Stimulated activated CD4-positive, alpha-beta T cell treated with anti-CD3 and anti-CD28 coated beads, Interleukin-15, amount 100 ng/mL, for 1 hour (primary cell): ENCODE data around the gene IL22RA1.
A peak's percentile ranks its signal among the peaks of the same experiment; 100 is the strongest.

Experiments
- DNase-seq, 2 donors: peaks; one replicate each; pipeline ENCODE4 v3.0.0-alpha.2; 2020; ENCODE audit warnings: low read depth in 1 of 2, low spot score in 1 of 2

The IL22RA1 gene

GRCh38 chr1:24142546-24143534 is at the start of gene IL22RA1:
Gene IL22RA1, minus strand, starts transcription at chr1:24143140. Its CDS starts 58 bp downstream, at chr1:24143082.
- no peak for DNase-seq

GRCh38 chr1:24191860-24192259 is 48.9 kb upstream of the IL22RA1 start:
- DNase-seq = no peak

GRCh38 chr1:24190983-24191461 is 48.1 kb upstream of the IL22RA1 start:
- no peak for DNase-seq

GRCh38 chr1:24189528-24189927 is 46.6 kb upstream of the IL22RA1 start:
- DNase-seq = no peak

GRCh38 chr1:24186993-24187790 is 44.3 kb upstream of the IL22RA1 start, which contains the start of gene IFNLR1:
Gene IFNLR1, minus strand, starts transcription at chr1:24187289. Its CDS starts 41 bp downstream, at chr1:24187248.
- DNase-seq = peak; percentile 27 to 73

GRCh38 chr1:24186711-24186992 is 43.7 kb upstream of the IL22RA1 start:
- no peak for DNase-seq

GRCh38 chr1:24186031-24186710 is 43.2 kb upstream of the IL22RA1 start:
- no peak for DNase-seq

DNA sequence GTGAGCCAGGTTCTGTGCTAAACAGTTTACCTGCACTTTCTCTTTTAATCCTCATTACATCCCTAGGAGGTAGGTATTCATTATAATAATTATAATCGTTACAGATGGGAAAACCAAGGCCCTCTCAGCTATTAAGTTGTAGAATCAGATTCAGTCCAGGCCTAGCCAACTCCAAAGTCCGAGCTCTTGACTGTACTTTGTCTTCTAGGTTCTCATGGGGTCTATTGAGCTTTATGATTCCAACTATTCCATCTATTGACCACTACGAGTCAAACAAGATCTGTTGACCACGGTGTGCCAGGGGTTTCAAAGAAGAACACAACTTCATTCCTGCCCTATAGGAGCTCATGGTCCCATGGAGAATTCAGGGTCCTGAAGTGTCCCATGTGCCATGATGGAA is 42.1 kb upstream of the IL22RA1 start:
- no peak for DNase-seq

GRCh38 chr1:24182061-24182460 is 39.1 kb upstream of the IL22RA1 start:
- DNase-seq = no peak

- no peak for DNase-seq
These were observed 38.7 kb upstream of the IL22RA1 start for GRCh38 chr1:24181619-24182018.

DNA sequence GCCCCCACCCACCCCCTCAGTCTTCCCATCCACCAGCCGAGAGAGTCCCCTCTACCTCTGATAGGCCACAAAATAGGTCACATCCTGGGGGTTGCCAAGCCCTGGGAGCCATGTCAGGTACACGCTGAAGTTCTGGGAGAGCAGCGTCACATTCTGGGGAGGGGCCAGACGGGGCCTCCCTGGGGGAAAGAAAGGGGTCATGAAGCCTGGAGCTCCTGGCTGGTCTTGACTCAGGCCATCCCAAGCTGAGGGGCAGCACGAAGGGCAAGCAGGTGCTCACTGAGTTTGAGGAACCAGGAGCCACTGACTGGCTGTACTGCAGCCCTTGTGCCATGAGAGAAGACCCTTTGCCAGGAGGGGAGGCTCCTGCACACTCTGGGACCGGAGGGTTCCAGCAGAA is 37.7 kb upstream of the IL22RA1 start:
- no peak for DNase-seq

DNA sequence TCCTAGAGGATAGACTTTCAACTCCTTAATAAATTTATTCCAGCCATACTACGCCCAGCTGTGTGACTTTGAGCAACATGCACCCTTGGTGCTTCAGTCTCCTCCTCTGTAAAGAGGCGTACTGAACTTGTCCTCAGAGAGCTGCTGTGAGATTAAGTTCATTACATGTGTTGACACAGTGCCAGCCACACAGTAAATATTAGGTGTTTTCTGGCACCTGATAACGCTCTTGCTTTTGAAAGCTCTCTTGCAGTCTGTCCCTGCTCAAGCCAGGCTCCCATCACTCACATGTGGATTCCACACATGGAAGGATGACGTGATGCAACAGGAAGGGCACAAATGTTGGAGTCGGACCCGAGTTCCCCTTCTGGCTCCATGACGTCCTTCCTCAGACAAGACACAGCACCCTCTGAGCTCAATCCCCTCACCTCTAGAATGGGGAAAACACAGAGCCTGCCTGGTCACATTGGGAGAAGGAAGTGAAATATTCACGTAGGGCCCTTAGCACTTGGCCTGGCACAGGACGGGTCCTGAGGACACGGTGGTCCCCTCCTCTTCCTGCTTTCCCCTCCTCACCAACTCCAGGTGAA is 36.4 kb upstream of the IL22RA1 start:
- DNase-seq = no peak

DNA sequence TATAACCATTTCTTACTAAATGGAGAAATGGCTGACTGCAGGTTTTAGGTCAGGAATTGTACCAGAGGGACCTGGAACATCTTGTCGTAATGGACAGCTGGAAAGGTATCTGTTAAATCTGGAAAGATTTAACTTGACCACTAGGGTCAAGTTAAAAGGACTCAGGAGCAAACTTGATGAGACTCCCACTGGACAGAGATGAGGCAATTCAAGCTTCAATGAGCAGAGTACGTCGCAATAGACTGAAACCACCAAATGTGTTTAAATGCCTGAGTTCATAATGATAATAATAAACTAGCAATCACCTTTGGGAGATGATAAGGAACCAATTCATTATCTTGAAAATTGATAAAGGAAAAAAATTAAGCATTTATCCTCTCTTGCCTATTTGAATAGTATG is 35.5 kb upstream of the IL22RA1 start:
- DNase-seq = no peak

- DNase-seq = no peak
These were observed 34.2 kb upstream of the IL22RA1 start for GRCh38 chr1:24177161-24177560.

GRCh38 chr1:24175033-24175755 is 32.3 kb upstream of the IL22RA1 start:
- no peak for DNase-seq

DNA sequence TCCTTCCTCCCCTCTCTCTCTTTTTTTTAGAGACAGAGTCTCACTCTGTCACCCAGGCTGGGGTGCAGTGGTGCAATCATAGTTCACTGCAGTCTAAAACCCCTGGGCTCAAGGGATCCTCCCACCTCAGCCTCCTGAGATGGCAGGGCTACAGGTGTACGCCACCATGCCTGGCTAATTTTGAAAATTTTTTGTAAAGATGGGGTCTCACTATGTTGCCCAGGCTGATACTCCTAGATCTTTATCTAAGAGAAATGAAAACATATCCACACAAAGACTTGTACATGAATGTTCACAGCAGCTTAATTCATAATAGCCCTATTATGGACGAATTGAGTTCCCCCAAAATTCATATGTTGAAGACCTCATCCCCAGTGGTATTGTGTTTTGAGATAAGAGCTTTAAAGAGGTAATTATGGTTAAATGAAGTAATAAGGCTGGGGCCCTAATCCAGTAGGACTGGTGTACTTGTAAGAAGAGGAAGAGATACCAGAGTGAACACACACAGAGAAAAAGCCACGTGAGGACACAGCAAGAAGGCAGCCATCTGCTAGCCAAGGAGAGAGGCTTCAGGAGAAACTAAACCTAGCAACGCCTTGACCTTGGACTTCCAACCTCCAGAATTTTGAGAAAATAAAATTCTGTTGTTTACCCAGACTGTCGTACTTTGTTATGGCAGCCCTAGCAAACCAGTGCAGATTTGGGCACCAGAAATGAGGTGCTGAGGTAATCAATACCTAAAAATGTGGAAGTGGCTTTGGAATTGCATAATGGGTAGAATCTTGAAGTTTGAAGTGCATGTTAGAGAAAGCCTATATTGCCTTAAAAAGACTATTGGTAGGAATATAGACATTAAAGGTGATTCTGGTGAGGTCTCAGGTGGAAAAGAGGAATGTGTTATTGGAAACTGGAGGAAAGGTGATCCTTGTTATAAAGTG is 31.0 kb upstream of the IL22RA1 start:
- DNase-seq = no peak

DNA sequence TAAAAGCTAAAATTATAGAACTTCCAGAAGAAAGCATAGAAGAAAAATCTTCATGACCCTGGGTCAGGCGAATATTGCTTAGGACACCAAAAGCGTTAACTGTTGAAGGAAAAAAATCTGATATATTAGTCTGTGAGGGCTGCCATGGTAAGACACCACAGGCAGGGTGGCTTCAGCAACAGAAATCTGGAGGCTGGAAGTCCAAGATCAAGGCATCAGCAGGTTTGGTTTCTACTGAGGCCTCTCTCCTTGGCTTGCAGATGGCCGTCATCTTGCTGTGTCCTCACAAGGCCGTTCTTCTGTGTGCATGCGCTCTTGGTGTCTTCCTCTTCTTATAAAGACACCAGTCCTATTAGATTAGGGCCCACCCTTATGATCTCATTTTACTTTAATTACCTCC is 29.7 kb upstream of the IL22RA1 start:
- DNase-seq = no peak

GRCh38 chr1:24169286-24169685 is 26.3 kb upstream of the IL22RA1 start:
- no peak for DNase-seq

DNA sequence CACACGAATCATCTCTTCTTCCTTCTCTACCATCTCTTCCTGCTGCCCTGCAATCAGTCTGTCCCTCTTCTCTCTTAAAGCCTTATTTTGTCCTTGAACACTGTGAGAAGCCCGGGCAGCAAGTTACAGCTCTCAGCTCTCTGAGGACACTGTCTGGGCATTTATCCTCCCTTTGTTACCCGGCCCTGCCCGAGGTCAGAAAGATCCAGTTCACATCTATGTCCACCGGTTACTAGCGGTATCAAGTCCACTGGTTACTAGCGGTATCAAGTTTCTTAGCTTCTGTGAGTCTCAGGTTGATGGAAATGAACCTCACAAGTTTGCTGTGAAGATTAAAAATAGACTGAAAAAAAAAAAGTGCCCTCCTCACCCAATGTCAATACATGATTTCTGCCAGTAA is 25.3 kb upstream of the IL22RA1 start:
- no peak for DNase-seq
